Astrocyte of the spinal cord (primary cell): ENCODE results near the gene UBE2F.
A peak's percentile ranks its signal among the peaks of the same experiment; 100 is the strongest.

Experiments
- DNase-seq: peaks from one replicate; pipeline ENCODE4 v3.0.0; 2011; ENCODE audit warnings: low read depth, low spot score
- H3K4me3 ChIP-seq: 2 replicates; pipeline ENCODE4 v1.5.1; 2011; ENCODE audit warnings: low read depth, mild to moderate bottlenecking, low read length, moderate library complexity
- in situ Hi-C: cut with HindIII; loops from 2 replicates; pipeline ENCODE4 v1.10.0; 2017; ENCODE audit warnings: low sequenced_read_pairs
- TF ChIP-seq, protein P1 (sequence below): IDR thresholded peaks from 2 replicates; pipeline ENCODE4 v1.5.1; 2012; ENCODE audit warnings: low read depth, mild to moderate bottlenecking, low read length, inconsistent platforms

UBE2F gene

DNA sequence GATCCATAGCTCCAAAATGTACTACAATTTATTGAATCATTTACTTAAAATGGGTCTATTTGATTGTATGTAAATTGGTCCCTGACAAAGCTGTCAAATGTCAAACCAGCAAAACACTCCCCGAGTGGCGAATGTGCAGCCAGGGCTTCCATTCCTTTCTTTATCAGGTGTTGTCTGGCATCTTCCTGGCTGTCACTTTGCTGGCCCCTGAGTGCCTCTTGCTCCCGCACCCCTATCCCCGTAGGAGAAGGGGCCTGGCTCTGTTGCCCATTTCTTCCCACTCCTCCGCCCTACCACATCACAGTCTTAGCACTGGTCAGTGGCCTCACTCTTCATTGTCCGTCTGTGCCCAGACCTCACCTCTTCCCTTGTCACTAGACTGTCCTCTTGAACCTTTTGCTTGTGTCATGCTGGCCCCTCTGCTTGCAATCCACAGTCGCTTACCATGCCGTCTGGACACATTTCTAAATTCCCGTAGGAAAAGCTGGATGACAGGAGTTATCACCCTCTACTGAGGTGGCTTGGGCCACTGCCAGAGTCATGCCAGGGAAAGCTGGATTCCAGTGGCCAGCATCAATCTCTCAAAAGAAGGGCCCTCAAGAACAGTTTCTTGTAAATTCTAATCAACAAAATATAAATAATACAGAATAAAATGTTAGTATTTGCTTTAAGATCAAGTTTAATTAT is 15.4 kb downstream of the UBE2F start:
- in situ Hi-C loops, result no loop called here
- no peak overlapping the region for H3K4me3 ChIP-seq
- TF ChIP-seq, protein P1, sequence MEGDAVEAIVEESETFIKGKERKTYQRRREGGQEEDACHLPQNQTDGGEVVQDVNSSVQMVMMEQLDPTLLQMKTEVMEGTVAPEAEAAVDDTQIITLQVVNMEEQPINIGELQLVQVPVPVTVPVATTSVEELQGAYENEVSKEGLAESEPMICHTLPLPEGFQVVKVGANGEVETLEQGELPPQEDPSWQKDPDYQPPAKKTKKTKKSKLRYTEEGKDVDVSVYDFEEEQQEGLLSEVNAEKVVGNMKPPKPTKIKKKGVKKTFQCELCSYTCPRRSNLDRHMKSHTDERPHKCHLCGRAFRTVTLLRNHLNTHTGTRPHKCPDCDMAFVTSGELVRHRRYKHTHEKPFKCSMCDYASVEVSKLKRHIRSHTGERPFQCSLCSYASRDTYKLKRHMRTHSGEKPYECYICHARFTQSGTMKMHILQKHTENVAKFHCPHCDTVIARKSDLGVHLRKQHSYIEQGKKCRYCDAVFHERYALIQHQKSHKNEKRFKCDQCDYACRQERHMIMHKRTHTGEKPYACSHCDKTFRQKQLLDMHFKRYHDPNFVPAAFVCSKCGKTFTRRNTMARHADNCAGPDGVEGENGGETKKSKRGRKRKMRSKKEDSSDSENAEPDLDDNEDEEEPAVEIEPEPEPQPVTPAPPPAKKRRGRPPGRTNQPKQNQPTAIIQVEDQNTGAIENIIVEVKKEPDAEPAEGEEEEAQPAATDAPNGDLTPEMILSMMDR, result no peak
- no peak for DNase-seq

DNA sequence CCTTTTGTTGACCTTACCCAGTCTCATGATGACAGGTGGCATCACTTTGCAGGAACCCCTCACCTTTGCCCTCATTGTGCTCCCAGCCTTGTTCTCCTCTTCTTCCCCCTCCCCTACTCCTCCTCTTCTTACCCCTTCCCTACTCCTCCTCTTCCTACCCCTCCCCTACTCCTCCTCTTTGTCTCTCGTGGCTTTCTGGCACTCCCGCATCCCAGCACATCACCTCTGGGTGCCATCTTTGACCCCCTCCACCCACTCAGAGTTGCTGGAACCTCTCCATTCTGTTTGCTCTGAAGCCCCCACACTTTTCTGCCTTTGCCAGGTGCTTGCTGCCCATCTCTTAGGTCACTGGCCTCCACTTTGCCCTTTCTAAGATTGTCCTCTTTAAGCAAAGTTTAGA is 17.1 kb downstream of the UBE2F start:
- in situ Hi-C loops, result no loop called here
- DNase-seq, result no peak
- TF ChIP-seq, protein P1, result no peak
- no peak overlapping the region for H3K4me3 ChIP-seq

DNA sequence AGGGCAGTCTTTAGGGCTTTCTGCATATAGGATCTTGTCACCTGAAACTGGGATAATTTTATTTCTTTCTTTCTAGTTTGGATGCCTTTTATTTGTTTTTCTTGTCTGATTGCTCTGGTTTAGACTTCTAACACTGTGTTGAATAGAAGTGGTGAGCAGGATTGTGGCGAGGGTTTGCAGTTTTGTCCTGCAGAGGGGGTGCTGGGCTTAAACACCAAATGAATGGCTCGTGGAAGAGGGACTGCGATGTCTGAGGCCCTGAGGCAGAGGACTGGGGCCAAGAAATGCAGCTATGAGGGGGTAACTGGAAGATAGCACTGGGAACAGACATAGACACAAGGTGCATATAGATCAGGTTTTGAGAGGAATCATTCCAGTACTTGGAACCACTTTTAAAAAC is 20.5 kb downstream of the UBE2F start:
- no peak for DNase-seq
- H3K4me3 ChIP-seq, result no peak overlapping the region
- in situ Hi-C loops, result no loop called here
- TF ChIP-seq, protein P1, result peak; percentile 13

DNA sequence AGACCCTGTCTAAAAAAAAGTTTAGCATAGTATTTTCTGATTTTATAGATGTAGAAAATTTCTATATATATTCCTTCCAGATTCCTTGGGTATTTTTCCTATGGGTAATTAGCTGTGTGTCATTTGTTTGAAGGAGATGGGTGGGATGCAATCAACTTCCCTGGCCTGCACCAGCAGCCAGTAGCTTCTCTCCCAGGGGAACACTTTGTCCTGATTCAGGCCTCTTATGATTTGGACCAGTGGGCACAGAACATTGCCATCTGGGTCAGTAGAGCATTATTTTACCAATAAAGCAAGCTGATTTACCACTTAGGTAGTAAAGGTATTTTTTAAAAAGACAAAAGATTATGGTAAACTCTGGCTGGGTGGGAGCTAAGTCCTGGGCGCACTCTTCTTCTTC is 26.9 kb downstream of the UBE2F start:
- TF ChIP-seq, protein P1, result no peak
- H3K4me3 ChIP-seq, result no peak overlapping the region
- DNase-seq, result no peak
- in situ Hi-C loops, result no loop called here

DNA sequence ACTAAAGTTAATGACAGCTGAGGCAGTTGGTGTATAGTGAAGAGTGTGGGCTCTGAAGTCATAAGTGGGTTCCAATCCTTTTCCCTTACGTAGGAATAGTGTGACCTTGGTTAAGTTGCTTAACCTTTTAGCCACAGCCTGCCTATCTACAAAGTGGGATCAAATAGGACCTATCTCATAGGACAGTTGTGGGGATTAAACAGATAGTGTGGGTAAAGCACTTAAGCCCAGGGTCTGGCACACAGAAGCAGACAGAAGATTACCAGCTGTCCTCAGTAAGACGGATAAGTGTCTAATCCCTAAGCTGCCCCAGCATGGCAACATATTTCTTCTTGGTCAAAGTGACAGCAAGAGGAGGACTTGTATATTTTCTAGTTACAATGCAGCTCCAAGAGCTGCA is 28.2 kb downstream of the UBE2F start:
- TF ChIP-seq, protein P1, result no peak
- in situ Hi-C loops, result no loop called here
- DNase-seq, result no peak
- H3K4me3 ChIP-seq, result no peak overlapping the region

DNA sequence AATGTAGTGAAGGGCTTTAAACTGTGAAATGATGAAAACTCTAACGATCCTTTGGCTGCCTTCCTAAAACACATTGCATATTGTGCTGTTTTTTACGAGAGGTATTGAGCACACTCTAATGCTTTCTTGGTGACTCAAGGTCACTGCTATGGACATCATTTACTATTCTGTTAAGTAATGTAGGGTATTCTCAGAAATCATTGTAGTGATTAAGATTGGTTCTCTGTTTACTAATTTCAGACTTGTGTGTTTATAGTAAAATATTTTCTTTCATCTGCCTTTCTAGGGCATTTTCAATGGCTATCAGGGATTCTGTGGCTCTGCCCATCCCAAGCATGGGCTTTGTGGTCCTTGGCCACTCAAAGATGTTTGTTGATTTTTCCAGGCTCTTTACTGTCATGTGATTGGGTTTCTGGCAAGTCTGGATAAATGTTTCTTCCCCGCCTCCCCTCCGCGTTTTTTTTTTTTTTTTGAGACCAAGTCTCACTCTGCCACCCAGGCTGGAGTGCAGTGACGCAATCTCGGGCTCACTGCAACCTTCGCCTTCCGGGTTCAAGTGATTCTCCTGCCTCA is 29.3 kb downstream of the UBE2F start:
- TF ChIP-seq, protein P1, result no peak
- in situ Hi-C loops, result no loop called here
- DNase-seq, result peak; percentile 29
- no peak overlapping the region for H3K4me3 ChIP-seq
